Fibroblast of mammary gland (primary cell): Measurements from ENCODE around the gene CACNB2.

Experiments
- DNase-seq: peaks from one replicate; pipeline ENCODE4 v3.0.0-alpha.2; 2010; ENCODE audit warnings: low read depth
- H3K4me3 ChIP-seq: 2 replicates; pipeline ENCODE4 v1.5.1; 2011; ENCODE audit warnings: low read depth, mild to moderate bottlenecking, low read length, moderate library complexity; ENCODE audit not compliant: control insufficient read depth
- CTCF ChIP-seq: conservative IDR thresholded peaks from 2 replicates; pipeline ENCODE4 v1.5.1; 2011; ENCODE audit warnings: low read depth, low read length, inconsistent platforms; ENCODE audit not compliant: control insufficient read depth, insufficient read depth

The CACNB2 gene

GRCh38 chr10:18377898-18378297 lies 237.7 kb downstream of the CACNB2 start:
- TF ChIP-seq CTCF, result no peak
- H3K4me3 ChIP-seq, result no peak overlapping the region
- DNase-seq, result no peak

- no peak for DNase-seq
- TF ChIP-seq CTCF, result no peak
- no peak overlapping the region for H3K4me3 ChIP-seq
These were observed 238.5 kb downstream of the CACNB2 start for GRCh38 chr10:18378766-18379165.

GRCh38 chr10:18381679-18382078 lies 241.5 kb downstream of the CACNB2 start:
- no peak for TF ChIP-seq CTCF
- DNase-seq, result no peak
- H3K4me3 ChIP-seq, result no peak overlapping the region

- no peak overlapping the region for H3K4me3 ChIP-seq
- TF ChIP-seq CTCF, result no peak
- no peak for DNase-seq
These were observed 257.7 kb downstream of the CACNB2 start for GRCh38 chr10:18397906-18398305.

GRCh38 chr10:18399158-18399557 lies 258.9 kb downstream of the CACNB2 start:
- no peak for DNase-seq
- no peak overlapping the region for H3K4me3 ChIP-seq
- no peak for TF ChIP-seq CTCF

- H3K4me3 ChIP-seq, result no peak overlapping the region
- DNase-seq, result no peak
- TF ChIP-seq CTCF, result no peak
These were observed 260.1 kb downstream of the CACNB2 start for GRCh38 chr10:18400201-18400905.

- no peak overlapping the region for H3K4me3 ChIP-seq
- DNase-seq, result no peak
- no peak for TF ChIP-seq CTCF
These were observed 260.7 kb downstream of the CACNB2 start for GRCh38 chr10:18400906-18401245.
